ENCODE results near the gene GCLC.
A peak's percentile ranks its signal among the peaks of the same experiment; 100 is the strongest.
"Not testable (repeated sequence)": the region's sequence is repeated elsewhere in the genome, so short reads cannot be mapped to it uniquely, and the experiment has no call there.

GCLC gene

GRCh38 chr6:53487080-53487479 lies 57.8 kb downstream of the GCLC start:
- no peak for DNase-seq

- no peak for DNase-seq
These were observed 58.2 kb downstream of the GCLC start for GRCh38 chr6:53486679-53487078.

- DNase-seq, result peak; percentile 23
These were observed 60.2 kb downstream of the GCLC start for GRCh38 chr6:53484476-53485280.

- DNase-seq, result no peak
These were observed 61.2 kb downstream of the GCLC start for GRCh38 chr6:53483423-53484353.

GRCh38 chr6:53481323-53481722 lies 63.6 kb downstream of the GCLC start:
- no peak for DNase-seq

GRCh38 chr6:53480774-53481173 lies 64.1 kb downstream of the GCLC start:
- not testable (repeated sequence) for DNase-seq

- no peak for DNase-seq
These were observed 65.0 kb downstream of the GCLC start for GRCh38 chr6:53479871-53480270.

GRCh38 chr6:53476964-53477363 lies 67.9 kb downstream of the GCLC start:
- no peak for DNase-seq

GRCh38 chr6:53474010-53474409 lies 70.9 kb downstream of the GCLC start:
- no peak for DNase-seq

GRCh38 chr6:53469163-53469562 lies 75.7 kb downstream of the GCLC start:
- no peak for DNase-seq

- DNase-seq, result no peak
These were observed 78.6 kb downstream of the GCLC start for GRCh38 chr6:53466257-53466656.

- no peak for DNase-seq
These were observed 79.2 kb downstream of the GCLC start for GRCh38 chr6:53465732-53466131.

GRCh38 chr6:53464927-53465460 lies 79.9 kb downstream of the GCLC start:
- no peak for DNase-seq

- DNase-seq, result no peak
These were observed 80.4 kb downstream of the GCLC start for GRCh38 chr6:53464483-53464882.

- no peak for DNase-seq
These were observed 83.2 kb downstream of the GCLC start for GRCh38 chr6:53461696-53462095.

- no peak for DNase-seq
These were observed 83.8 kb downstream of the GCLC start for GRCh38 chr6:53461041-53461656.

- no peak for DNase-seq
These were observed 86.6 kb downstream of the GCLC start for GRCh38 chr6:53458105-53458866.

- no peak for DNase-seq
These were observed 88.1 kb downstream of the GCLC start for GRCh38 chr6:53456809-53457208.

GRCh38 chr6:53455678-53456077 lies 89.2 kb downstream of the GCLC start:
- no peak for DNase-seq

GRCh38 chr6:53451165-53451564 lies 93.7 kb downstream of the GCLC start:
- DNase-seq, result no peak

- no peak for DNase-seq
These were observed 97.0 kb downstream of the GCLC start for GRCh38 chr6:53447865-53448264.
